HepG2 (cell line): ENCODE data around the gene PLPP3. TPM values are rescaled to one million over a fixed set of nuclear protein-coding genes. Genes with fewer than 3 reads are reported as not detected.
A peak's percentile ranks its signal among the peaks of the same experiment; 100 is the strongest.

ENCODE experiments used
- ADNP ChIP-seq: sonication (generic); formaldehyde crosslinking; IDR thresholded peaks from 2 replicates; pipeline ENCODE4 v1.4.0; 2020; ENCODE audit warnings: missing genetic modification reagents
- ELF3 ChIP-seq: IDR thresholded peaks from 2 replicates; pipeline ENCODE4 v1.6.1; 2016; ENCODE audit warnings: missing genetic modification reagents, missing compliant biosample characterization
- KAT8 ChIP-seq: IDR thresholded peaks from 2 replicates; pipeline ENCODE4 v1.6.1; 2016; ENCODE audit warnings: missing genetic modification reagents, missing compliant biosample characterization
- STAG1 ChIP-seq: sonication (generic); formaldehyde crosslinking; IDR thresholded peaks from 2 replicates; pipeline ENCODE4 v1.4.0; 2020; ENCODE audit warnings: missing genetic modification reagents
- ZFP90 ChIP-seq: sonication (generic); formaldehyde crosslinking; IDR thresholded peaks from 2 replicates; pipeline ENCODE4 v1.8.0; 2022; ENCODE audit warnings: missing genetic modification reagents, mild to moderate bottlenecking, inconsistent platforms, borderline replicate concordance
- ZNF326 ChIP-seq: sonication (generic); formaldehyde crosslinking; IDR thresholded peaks from 2 replicates; pipeline ENCODE4 v1.4.0; 2020; ENCODE audit warnings: missing genetic modification reagents, borderline replicate concordance
- ZNF335 ChIP-seq: sonication (generic); formaldehyde crosslinking; IDR thresholded peaks from 2 replicates; pipeline ENCODE4 v1.4.0; 2020; ENCODE audit warnings: missing genetic modification reagents
- ZNF567 ChIP-seq: sonication (generic); formaldehyde crosslinking; IDR thresholded peaks from 2 replicates; pipeline ENCODE4 v1.8.1; 2023; ENCODE audit warnings: mild to moderate bottlenecking, missing genetic modification reagents, borderline replicate concordance
- ZNF747 ChIP-seq: sonication (generic); formaldehyde crosslinking; IDR thresholded peaks from 2 replicates; pipeline ENCODE4 v1.8.1; 2023; ENCODE audit warnings: missing genetic modification reagents, mild to moderate bottlenecking, borderline replicate concordance
- ZSCAN21 ChIP-seq: sonication (generic); formaldehyde crosslinking; IDR thresholded peaks from 2 replicates; pipeline ENCODE4 v1.8.0; 2022; ENCODE audit warnings: mild to moderate bottlenecking, missing genetic modification reagents, moderate library complexity, borderline replicate concordance
- ZSCAN29 ChIP-seq: sonication (generic); formaldehyde crosslinking; conservative IDR thresholded peaks from 2 replicates; pipeline ENCODE4 v1.4.0; 2020; ENCODE audit warnings: mild to moderate bottlenecking, missing genetic modification reagents
- polyA plus RNA-seq, 8 experiments: library from polyadenylated mRNA; depleted of rRNA in 3 of 8; stranded (reverse) in 7 of 8; unstranded in 1 of 8; fragments of >200 nt; fragmentation: Illumina TruSeq in 4 of 8; extraction: Trizol in 4 of 8; gene quantifications; 2 replicates each; pipeline versions ENCODE4 v1.2.1 to v1.2.3, GENCODE V29; 2011 to 2016; ENCODE audit warnings: low read depth in 4 of 8, missing spikeins in 1 of 8, mixed read lengths in 1 of 8; ENCODE audit not compliant: insufficient read depth in 1 of 8
- total RNA-seq, 5 experiments: library from RNA; depleted of rRNA; stranded (reverse); fragments of >200 nt; fragmentation: Illumina TruSeq; extraction: Trizol; gene quantifications; 2 replicates each; pipeline ENCODE4 v1.2.3, GENCODE V29; 2016; ENCODE audit warnings: low read depth in 1 of 5
- TF ChIP-seq, protein P1 (sequence below): sonication (generic); formaldehyde crosslinking; IDR thresholded peaks from 2 replicates; pipeline ENCODE4 v1.4.0; 2020; ENCODE audit warnings: mild to moderate bottlenecking, missing genetic modification reagents
- TF ChIP-seq, protein P2 (sequence below): sonication (generic); formaldehyde crosslinking; IDR thresholded peaks from 2 replicates; pipeline ENCODE4 v1.8.0; 2022; ENCODE audit warnings: mild to moderate bottlenecking, missing genetic modification reagents, moderate library complexity
- TF ChIP-seq, protein P3 (sequence below): sonication (generic); formaldehyde crosslinking; IDR thresholded peaks from 2 replicates; pipeline ENCODE4 v1.4.0; 2020; ENCODE audit warnings: missing genetic modification reagents
- TF ChIP-seq, protein P4 (sequence below): sonication (generic); formaldehyde crosslinking; IDR thresholded peaks from 2 replicates; pipeline ENCODE4 v1.4.0; 2020; ENCODE audit warnings: mild to moderate bottlenecking, missing genetic modification reagents

The PLPP3 gene
- total and polyA plus RNA-seq, 2 of the 13 experiments (the other 11 are each of a cell fraction or from before 2014, with no cell fraction given) = 49.7 to 65.8 TPM

DNA sequence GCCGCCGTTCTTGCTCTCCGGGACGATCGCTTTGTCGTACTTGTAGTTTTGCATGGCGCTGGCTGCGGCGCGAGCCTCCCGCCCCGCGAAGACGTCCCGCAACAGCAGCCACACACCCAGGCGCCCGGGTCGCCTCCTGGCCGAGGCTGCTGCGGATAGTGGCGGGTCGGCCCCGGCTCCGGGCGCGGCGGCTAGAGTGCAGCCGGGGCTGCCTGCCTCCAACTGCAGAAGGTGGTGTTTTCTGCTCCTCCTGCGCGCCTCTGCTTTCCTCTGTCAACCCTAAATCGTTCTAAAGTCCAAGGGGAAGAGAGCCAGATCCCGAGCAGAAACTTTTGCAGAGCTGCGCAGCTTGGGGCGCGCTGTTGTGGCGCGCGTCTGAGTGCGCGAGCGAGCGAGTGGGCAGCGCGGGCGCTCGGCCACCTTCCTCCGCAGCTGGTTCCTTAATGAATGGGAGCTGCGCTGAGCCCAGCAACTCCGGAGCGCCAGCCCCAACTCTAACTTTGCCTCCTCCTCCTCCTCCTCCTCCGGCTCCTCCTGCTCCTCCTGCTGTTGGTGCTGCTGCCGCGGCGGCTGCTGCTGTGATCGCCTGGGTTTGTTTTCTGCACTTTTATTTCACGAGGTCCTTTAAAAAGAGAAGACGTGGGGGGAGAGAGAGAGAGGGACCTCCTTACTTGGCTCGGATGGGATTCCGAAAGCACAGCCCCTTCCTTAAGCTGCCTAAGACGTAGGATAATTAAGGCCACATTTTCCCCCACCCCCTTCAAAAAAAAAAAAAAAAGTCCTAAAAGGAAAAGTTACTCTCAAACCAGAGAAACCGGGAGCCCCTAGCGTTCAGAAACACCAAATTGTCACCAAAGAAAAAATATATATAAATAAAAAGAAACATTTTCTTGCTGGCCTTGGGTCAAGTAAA, at the start of gene PLPP3 (continued):
- TF ChIP-seq, protein P1, sequence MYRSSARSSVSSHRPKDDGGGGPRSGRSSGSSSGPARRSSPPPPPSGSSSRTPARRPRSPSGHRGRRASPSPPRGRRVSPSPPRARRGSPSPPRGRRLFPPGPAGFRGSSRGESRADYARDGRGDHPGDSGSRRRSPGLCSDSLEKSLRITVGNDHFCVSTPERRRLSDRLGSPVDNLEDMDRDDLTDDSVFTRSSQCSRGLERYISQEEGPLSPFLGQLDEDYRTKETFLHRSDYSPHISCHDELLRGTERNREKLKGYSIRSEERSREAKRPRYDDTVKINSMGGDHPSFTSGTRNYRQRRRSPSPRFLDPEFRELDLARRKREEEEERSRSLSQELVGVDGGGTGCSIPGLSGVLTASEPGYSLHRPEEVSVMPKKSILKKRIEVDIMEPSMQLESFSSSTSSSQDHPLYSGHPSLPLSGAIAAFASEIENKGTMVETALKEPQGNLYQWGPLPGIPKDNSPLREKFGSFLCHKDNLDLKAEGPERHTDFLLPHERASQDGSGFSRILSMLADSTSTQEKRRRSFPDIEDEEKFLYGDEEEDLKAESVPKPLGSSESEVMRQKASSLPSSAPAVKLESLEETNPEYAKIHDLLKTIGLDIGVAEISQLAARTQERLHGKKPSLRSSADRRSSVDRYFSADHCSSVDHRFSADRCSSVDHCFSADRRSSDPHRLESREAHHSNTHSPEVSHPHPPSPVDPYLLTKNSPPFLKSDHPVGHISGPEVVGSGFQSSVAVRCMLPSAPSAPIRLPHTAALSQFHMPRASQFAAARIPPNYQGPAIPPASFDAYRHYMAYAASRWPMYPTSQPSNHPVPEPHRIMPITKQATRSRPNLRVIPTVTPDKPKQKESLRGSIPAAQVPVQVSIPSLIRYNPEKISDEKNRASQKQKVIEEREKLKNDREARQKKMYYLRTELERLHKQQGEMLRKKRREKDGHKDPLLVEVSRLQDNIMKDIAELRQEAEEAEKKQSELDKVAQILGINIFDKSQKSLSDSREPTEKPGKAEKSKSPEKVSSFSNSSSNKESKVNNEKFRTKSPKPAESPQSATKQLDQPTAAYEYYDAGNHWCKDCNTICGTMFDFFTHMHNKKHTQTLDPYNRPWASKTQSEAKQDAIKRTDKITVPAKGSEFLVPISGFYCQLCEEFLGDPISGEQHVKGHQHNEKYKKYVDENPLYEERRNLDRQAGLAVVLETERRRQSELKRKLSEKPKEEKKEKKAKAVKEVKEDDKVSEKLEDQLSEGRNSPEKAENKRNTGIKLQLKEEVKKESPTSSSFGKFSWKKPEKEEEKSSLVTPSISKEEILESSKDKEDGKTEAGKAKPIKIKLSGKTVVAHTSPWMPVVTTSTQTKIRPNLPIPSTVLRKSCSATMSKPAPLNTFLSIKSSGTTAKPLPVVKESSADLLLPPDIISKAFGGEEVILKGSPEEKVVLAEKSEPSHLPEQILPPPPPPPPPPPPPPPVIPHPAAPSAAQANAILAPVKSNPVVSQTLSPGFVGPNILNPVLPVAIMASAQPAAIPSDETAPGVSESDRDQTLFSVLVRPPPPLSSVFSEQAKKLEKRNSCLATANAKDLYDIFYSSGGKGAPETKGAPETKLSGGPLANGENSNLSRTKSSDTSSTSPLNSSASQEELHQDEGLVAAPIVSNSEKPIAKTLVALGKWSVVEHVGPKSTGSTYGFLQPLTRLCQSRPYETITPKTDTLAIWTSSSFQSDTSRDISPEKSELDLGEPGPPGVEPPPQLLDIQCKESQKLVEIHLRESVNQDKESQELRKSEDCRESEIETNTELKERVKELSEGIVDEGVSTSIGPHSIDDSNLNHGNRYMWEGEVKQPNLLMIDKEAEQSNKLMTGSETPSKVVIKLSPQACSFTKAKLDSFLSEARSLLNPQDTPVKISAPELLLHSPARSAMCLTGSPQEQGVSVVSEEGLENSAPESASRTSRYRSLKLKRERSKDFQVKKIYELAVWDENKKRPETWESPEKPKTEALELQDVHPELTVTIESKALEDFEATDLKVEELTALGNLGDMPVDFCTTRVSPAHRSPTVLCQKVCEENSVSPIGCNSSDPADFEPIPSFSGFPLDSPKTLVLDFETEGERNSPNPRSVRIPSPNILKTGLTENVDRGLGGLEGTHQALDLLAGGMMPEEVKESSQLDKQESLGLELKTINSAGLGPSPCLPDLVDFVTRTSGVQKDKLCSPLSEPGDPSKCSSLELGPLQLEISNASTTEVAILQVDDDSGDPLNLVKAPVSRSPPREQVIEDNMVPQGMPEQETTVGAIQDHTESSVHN (CRISPR knock-in tag) = no peak
- TF ChIP-seq ZNF747 (no peak), STAG1 (CRISPR knock-in tag) (peak; percentile 50), ZNF567 (CRISPR knock-in tag) (no peak), ZNF326 (CRISPR knock-in tag) (no peak), ADNP (CRISPR knock-in tag) (no peak), ZNF335 (CRISPR knock-in tag) (no peak; the same call in 1 of the 2 replicates), ZFP90 (CRISPR knock-in tag) (no peak), KAT8 (CRISPR knock-in tag) (no peak), ZSCAN29 (no peak), ZSCAN21 (CRISPR knock-in tag) (no peak), ELF3 (CRISPR knock-in tag) (peak; percentile 51)
- TF ChIP-seq, protein P2, sequence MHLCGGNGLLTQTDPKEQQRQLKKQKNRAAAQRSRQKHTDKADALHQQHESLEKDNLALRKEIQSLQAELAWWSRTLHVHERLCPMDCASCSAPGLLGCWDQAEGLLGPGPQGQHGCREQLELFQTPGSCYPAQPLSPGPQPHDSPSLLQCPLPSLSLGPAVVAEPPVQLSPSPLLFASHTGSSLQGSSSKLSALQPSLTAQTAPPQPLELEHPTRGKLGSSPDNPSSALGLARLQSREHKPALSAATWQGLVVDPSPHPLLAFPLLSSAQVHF = no peak
- TF ChIP-seq, protein P3, sequence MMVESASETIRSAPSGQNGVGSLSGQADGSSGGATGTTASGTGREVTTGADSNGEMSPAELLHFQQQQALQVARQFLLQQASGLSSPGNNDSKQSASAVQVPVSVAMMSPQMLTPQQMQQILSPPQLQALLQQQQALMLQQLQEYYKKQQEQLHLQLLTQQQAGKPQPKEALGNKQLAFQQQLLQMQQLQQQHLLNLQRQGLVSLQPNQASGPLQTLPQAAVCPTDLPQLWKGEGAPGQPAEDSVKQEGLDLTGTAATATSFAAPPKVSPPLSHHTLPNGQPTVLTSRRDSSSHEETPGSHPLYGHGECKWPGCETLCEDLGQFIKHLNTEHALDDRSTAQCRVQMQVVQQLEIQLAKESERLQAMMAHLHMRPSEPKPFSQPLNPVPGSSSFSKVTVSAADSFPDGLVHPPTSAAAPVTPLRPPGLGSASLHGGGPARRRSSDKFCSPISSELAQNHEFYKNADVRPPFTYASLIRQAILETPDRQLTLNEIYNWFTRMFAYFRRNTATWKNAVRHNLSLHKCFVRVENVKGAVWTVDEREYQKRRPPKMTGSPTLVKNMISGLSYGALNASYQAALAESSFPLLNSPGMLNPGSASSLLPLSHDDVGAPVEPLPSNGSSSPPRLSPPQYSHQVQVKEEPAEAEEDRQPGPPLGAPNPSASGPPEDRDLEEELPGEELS (CRISPR knock-in tag) = no peak
- TF ChIP-seq, protein P4, sequence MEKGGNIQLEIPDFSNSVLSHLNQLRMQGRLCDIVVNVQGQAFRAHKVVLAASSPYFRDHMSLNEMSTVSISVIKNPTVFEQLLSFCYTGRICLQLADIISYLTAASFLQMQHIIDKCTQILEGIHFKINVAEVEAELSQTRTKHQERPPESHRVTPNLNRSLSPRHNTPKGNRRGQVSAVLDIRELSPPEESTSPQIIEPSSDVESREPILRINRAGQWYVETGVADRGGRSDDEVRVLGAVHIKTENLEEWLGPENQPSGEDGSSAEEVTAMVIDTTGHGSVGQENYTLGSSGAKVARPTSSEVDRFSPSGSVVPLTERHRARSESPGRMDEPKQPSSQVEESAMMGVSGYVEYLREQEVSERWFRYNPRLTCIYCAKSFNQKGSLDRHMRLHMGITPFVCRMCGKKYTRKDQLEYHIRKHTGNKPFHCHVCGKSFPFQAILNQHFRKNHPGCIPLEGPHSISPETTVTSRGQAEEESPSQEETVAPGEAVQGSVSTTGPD (CRISPR knock-in tag) = no peak
